ENCODE measurements around the gene ITFG1.

ITFG1 gene

DNA sequence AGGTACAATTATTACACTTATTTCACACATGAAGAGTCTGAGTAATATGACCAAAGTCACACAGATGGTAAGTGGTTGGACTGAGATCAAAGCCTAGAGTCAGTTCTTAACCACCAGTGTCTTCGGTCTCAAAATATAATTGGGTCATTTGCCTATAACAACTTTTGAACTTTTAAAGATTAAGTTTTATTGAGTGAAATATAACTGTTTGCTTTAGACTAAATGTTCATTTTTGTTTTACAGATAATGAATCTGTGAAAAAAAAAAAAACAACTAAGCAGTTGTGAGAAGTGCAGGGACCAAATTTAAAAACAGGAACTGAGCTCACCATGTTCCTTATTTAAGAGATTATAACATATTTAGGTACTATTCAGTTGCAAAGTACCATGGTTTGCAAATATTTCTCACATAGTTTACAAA is 150.1 kb downstream of the ITFG1 start:
- no peaks in the 10 kb centered on the region for H3K4me1 Mint-ChIP-seq (ENCODE audit: low read depth)
- H3K27ac Mint-ChIP-seq, result no peak overlapping the region
- H3K27me3 Mint-ChIP-seq, result no peaks in the 10 kb centered on the region
- H3K36me3 Mint-ChIP-seq (ENCODE audit: low read depth), result peaks cover 48% of the 10 kb centered on the region
- no peaks in the 10 kb centered on the region for H3K9me3 Mint-ChIP-seq
- H3K4me3 Mint-ChIP-seq, result no peak overlapping the region
- no peak for DNase-seq

DNA sequence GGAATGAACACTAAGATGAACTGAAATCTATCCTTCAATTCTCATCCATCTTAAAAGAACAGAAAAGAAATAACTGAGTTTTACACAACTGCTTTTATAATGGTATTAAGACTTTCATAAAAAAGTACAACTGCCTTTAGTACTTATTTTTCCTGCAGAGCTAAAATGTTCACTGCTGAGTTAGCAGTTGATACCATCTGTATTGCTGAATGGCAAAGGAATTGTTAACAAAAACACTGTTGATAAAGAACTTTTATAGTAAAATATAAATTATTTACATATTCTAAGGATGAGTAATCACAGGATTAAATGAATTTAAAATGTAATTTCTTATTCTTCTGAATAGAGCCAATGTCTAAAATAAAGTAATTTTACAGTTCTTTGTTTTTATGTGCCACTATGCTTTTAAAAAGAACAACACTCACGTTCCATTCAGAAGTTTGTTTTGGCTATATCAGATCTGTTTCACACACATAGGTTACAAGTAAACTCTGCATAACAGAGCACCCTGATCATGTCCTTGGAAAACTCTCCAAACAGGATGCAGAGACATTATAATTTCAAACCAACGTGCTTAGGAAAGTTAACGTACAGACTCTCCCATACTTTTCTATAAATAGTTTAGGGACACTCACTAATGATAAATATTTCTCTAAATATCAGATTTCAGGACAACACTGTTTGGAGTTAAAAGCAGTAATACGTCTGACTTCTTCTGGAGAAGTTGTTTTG is 151.1 kb downstream of the ITFG1 start:
- DNase-seq, result no peak
- no peaks in the 10 kb centered on the region for H3K27me3 Mint-ChIP-seq
- no peak overlapping the region for H3K4me3 Mint-ChIP-seq
- H3K36me3 Mint-ChIP-seq (ENCODE audit: low read depth), result peaks cover 59% of the 10 kb centered on the region
- no peaks in the 10 kb centered on the region for H3K4me1 Mint-ChIP-seq (ENCODE audit: low read depth)
- no peaks in the 10 kb centered on the region for H3K9me3 Mint-ChIP-seq
- H3K27ac Mint-ChIP-seq, result no peak overlapping the region

DNA sequence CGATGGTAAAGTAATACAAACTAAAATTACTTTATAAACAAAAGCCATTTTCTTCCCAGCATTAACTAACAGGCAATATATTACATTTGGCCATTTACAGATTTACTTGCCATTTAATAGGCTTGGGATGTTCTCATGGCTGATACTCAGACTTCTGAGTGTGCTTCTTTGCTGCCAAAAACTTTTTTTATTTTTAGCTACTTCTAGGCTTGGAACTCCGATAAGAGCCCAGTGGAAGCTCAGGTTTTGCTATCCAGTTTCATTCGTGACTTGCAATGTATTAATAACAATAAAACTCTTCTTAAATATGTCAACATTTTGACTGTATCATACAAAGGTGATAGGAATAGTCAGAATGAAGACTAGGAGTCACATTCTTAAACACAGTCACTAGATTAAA is 152.3 kb downstream of the ITFG1 start:
- no peak overlapping the region for H3K27ac Mint-ChIP-seq

DNA sequence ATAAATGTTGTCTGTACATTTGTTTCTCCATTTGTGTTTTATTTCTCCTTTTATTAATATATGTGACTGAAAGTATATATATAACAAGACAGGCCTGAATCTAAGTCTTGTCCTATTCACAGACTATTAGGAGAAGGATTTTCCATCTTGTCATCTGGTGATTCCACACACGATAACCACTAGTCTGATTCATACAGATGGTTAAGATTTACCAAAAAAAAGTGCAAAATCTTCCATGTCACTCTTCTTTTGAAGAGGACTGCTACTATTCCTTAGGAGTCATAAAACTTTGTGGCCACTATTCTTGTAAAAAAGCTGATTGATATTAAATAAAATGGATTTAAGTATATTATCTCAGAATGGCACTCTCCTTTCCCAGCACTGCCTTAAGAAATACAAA is 156.3 kb downstream of the ITFG1 start:
- Mint-ChIP-seq H3K9me3 (peaks cover 2% of the 10 kb centered on the region), H3K4me3 (no peak overlapping the region), H3K27ac (no peak overlapping the region), H3K36me3 (ENCODE audit: low read depth) (peaks cover 75% of the 10 kb centered on the region), H3K27me3 (no peaks in the 10 kb centered on the region), H3K4me1 (ENCODE audit: low read depth) (no peaks in the 10 kb centered on the region)
- no peak for DNase-seq

More for the DNA sequence above, 152.3 kb downstream of the ITFG1 start:
- no peak overlapping the region for H3K4me3 Mint-ChIP-seq
- H3K36me3 Mint-ChIP-seq (ENCODE audit: low read depth), result peaks cover 67% of the 10 kb centered on the region
- no peaks in the 10 kb centered on the region for H3K9me3 Mint-ChIP-seq
- no peak for DNase-seq
- no peaks in the 10 kb centered on the region for H3K27me3 Mint-ChIP-seq
- H3K4me1 Mint-ChIP-seq (ENCODE audit: low read depth), result no peaks in the 10 kb centered on the region

DNA sequence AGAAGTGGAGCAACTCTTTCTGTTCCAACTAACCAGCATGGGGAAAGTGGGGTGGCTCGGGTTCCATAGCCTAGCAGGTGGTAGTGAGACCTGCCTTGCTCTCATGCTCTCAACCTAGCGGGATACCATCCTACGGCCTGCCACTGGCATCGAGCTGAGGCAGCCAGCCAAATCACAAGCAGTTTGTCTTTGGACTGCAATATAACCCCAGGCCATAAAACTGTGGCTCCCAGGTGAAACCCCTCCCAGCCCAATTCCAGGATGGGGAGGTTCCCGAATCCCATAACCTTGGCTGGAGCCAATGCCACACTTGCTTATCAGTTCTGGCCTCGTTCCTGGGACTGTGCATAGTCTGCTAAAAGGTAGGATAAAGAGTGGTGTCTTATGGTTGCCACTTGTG is 161.3 kb downstream of the ITFG1 start:
- Mint-ChIP-seq H3K27me3 (no peaks in the 10 kb centered on the region), H3K4me3 (no peak overlapping the region), H3K4me1 (ENCODE audit: low read depth) (no peaks in the 10 kb centered on the region), H3K27ac (no peak overlapping the region), H3K36me3 (ENCODE audit: low read depth) (peaks cover 74% of the 10 kb centered on the region), H3K9me3 (peaks cover 18% of the 10 kb centered on the region)
- no peak for DNase-seq

DNA sequence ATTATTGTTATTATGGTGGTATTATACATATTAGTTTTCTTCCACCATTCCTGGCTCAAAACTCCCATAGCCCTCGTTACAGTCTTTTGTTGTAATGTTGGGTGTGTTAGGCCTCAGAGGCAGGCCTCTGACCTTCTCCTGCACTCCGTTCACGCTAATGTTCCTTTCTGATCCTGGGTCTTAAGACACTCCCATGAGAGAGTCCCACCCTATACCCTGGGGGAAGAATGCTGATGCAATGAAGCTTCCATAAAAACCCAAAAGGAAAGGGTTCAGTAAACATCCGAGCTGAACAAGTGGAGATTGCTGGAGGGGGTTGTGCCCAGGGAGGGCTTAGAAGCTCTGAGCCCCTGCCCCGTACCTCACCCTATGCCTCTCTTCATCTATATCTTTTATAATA is 175.9 kb downstream of the ITFG1 start:
- H3K27me3 Mint-ChIP-seq, result no peaks in the 10 kb centered on the region
- DNase-seq, result no peak
- peaks cover 22% of the 10 kb centered on the region for H3K9me3 Mint-ChIP-seq
- no peak overlapping the region for H3K27ac Mint-ChIP-seq
- H3K4me1 Mint-ChIP-seq (ENCODE audit: low read depth), result no peaks in the 10 kb centered on the region
- H3K4me3 Mint-ChIP-seq, result no peak overlapping the region
- peaks cover 63% of the 10 kb centered on the region for H3K36me3 Mint-ChIP-seq (ENCODE audit: low read depth)

DNA sequence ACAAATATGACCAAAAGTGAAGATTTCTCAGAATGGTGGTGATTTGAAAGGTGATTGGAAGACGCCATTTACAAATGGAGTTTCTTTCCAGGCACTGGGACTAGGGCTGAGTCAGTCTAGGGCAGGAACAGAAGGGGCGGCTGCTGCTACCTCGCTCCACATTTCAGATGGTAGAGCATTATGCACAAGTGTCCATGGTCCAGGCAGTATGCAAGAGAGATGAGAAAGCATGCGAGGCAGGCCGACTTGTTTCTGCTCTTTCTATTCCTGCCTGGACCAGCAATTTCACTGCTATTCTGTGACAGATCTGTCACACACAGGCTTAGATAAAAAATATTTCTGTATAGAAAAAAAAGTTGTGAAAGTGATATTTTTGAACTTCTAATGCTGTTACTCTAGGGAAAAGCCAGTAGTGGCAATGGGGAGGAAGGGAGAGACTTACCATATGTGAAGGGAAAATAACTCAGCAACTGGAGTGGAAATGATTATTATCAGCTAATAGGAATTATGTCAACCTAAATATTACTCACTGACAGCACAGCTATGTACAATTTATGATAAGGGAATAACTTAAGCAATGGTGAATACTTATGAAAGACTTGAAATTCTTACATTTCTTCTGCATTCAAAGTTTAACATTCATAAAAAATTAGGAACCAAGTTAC is 182.4 kb downstream of the ITFG1 start:
- peaks cover 17% of the 10 kb centered on the region for H3K36me3 Mint-ChIP-seq (ENCODE audit: low read depth)
- no peak for DNase-seq
- H3K9me3 Mint-ChIP-seq, result peaks cover 2% of the 10 kb centered on the region
- H3K4me3 Mint-ChIP-seq, result no peak overlapping the region
- no peak overlapping the region for H3K27ac Mint-ChIP-seq
- H3K4me1 Mint-ChIP-seq (ENCODE audit: low read depth), result no peaks in the 10 kb centered on the region
- no peaks in the 10 kb centered on the region for H3K27me3 Mint-ChIP-seq

DNA sequence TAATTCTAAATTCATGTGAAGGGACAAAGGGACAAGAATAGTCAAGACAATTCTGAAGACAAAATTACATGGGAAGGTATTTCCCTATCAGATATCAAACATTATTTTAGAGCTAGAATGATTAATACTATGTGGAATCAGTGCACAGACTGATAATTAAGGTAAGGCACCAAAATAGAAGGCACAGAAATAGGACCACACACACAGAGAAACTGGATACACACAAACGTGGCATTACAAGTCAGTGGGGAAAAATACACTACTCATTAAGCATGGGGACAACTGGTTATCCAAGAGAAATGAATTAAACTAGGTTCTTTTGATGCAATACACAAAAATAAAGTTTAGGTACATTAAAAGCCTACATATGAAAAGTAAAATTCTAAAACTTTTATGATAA is 184.3 kb downstream of the ITFG1 start:
- Mint-ChIP-seq H3K4me3 (no peak overlapping the region), H3K27ac (no peak overlapping the region)
- DNase-seq, result no peak

DNA sequence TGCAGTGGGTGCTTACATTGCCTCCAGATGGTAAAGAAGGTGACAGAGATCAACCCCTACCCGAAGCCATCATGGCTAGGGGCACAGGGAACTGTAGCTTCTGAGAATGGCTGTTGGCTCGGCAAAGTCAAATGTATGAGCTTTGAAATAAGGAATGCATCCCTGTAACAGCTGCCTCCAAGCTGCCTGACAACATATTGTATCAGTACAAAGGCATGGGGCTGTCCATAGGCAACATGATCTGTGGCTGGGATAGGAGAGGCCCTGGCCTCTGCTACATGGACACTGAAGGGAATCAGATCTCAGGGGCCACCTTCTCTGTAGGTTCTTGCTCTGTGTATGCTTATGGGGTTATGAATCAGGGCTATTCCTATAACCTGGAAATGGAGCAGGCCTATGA is 197.9 kb downstream of the ITFG1 start:
- no peak overlapping the region for H3K4me3 Mint-ChIP-seq
- H3K36me3 Mint-ChIP-seq (ENCODE audit: low read depth), result peaks cover 28% of the 10 kb centered on the region
- DNase-seq, result no peak
- H3K4me1 Mint-ChIP-seq (ENCODE audit: low read depth), result peaks cover 4% of the 10 kb centered on the region
- H3K27ac Mint-ChIP-seq, result no peak overlapping the region
- no peaks in the 10 kb centered on the region for H3K9me3 Mint-ChIP-seq
- no peaks in the 10 kb centered on the region for H3K27me3 Mint-ChIP-seq

More for the DNA sequence above, 184.3 kb downstream of the ITFG1 start:
- Mint-ChIP-seq H3K4me1 (ENCODE audit: low read depth) (no peaks in the 10 kb centered on the region), H3K36me3 (ENCODE audit: low read depth) (peaks cover 20% of the 10 kb centered on the region), H3K9me3 (peaks cover 2% of the 10 kb centered on the region), H3K27me3 (no peaks in the 10 kb centered on the region)

DNA sequence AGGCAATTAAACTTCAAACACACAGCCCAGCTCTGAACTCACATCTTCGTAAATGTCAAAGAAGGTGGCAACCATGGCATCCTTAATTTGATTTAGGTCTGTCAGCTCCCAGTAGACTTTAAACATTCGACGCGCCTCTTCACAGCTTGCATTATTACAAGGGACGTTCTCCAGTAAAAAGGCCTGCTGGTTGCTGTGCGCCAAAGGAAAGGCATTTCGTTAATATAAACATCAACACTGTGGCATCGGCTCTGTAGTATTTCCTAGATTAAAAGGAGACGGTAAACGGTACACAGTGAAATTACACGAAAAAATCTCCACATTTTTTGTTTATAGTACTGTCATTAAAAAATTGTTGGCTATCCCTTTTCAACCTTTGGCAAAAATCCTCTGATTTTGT is 200.4 kb downstream of the ITFG1 start:
- Mint-ChIP-seq H3K4me3 (no peak overlapping the region), H3K36me3 (ENCODE audit: low read depth) (peaks cover 40% of the 10 kb centered on the region), H3K27me3 (no peaks in the 10 kb centered on the region), H3K9me3 (no peaks in the 10 kb centered on the region), H3K4me1 (ENCODE audit: low read depth) (no peaks in the 10 kb centered on the region), H3K27ac (no peak overlapping the region)
- no peak for DNase-seq

DNA sequence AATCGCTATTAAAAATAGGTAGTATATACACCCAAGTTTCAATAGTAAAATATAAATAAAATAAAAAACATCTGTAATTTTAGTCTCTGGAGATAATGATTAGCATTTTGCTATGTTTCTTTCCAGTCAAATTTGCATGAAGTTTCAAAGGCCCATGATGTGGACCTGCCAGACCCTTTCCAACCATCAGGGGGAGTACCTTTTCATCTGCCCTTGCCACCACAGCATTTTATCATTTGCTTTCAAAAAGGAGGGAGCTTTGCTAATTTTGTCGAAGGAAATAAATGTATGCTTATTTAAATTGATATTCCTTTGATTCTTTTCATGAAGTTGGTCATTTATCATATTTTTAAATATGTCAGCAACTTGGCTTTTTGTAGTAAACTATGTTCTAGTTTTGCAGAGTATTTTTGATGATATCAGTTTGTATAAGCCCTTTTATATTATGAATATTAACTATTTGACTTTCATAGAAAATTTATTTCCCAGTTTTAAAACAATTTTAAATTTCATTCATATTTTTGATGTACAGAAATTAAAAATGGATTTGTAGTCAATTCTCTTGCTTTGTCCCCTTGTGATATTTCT is 201.9 kb downstream of the ITFG1 start:
- Mint-ChIP-seq H3K9me3 (no peaks in the 10 kb centered on the region), H3K27me3 (no peaks in the 10 kb centered on the region), H3K4me3 (no peak overlapping the region), H3K27ac (no peak overlapping the region), H3K36me3 (ENCODE audit: low read depth) (peaks cover 49% of the 10 kb centered on the region), H3K4me1 (ENCODE audit: low read depth) (no peaks in the 10 kb centered on the region)
- DNase-seq, result no peak

DNA sequence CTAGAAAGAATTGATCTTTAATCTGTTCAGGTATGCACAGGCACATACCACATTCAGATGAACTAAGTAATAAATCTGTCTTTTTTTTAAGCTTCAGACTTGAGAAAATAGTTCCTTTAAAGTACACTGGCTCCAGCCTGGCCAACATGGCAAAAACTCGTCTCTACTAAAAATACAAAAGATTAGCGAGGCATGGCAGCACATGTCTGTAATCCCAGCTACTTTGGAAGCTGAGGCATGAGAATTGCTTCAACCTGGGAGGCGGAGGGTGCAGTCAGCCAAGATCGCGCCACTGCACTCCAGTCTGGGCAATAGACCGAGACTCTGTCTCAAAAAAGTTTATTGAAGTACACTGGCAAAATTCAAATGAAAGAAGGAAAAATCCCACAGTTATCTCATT is 206.1 kb downstream of the ITFG1 start:
- H3K4me3 Mint-ChIP-seq, result no peak overlapping the region
- no peaks in the 10 kb centered on the region for H3K27me3 Mint-ChIP-seq
- H3K4me1 Mint-ChIP-seq (ENCODE audit: low read depth), result no peaks in the 10 kb centered on the region
- no peak for DNase-seq
- no peak overlapping the region for H3K27ac Mint-ChIP-seq
- peaks cover 45% of the 10 kb centered on the region for H3K36me3 Mint-ChIP-seq (ENCODE audit: low read depth)
- no peaks in the 10 kb centered on the region for H3K9me3 Mint-ChIP-seq

DNA sequence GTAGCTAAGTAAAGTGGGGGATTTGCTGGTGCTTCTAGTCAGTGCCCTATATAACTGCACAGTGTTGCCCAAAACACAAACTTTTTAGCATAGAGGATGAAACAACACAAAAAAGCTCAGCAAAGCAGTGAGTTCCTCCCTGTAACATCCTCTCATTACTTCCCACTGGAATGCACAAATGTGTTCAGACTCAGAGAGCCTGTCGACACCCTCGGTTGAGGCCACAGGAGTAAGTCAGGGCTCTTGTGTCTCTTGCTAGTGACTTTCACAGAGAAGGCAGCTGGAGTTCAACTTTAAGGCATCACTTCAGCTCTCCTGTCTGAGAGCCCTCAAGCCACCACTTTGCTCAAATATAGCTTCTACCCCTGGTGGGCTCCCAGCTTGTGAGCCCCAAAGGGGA is 209.9 kb downstream of the ITFG1 start:
- Mint-ChIP-seq H3K4me3 (no peak overlapping the region), H3K9me3 (no peaks in the 10 kb centered on the region), H3K27ac (no peak overlapping the region), H3K36me3 (ENCODE audit: low read depth) (peaks cover 28% of the 10 kb centered on the region), H3K27me3 (no peaks in the 10 kb centered on the region), H3K4me1 (ENCODE audit: low read depth) (no peaks in the 10 kb centered on the region)
- DNase-seq, result no peak

DNA sequence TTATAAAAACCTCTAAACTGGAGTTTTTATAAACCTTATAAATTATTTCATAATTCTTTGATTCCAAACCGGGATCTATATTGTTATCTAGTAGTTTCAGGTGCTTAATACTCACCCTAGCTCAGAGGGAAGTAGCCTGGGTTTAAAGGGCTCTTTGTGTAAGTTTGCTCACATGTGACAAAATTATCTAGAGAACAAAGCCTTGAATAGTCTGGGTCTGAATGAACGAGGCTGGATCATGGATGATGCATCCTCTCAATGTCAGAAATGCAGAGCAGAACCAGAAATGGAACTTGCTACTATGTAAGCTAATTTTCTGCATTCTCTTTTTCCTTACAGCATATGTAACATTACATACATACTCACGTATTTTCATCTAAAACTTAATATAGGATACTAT is 213.2 kb downstream of the ITFG1 start:
- Mint-ChIP-seq H3K4me1 (ENCODE audit: low read depth) (no peaks in the 10 kb centered on the region), H3K36me3 (ENCODE audit: low read depth) (peaks cover 23% of the 10 kb centered on the region), H3K4me3 (no peak overlapping the region), H3K9me3 (no peaks in the 10 kb centered on the region), H3K27ac (no peak overlapping the region), H3K27me3 (no peaks in the 10 kb centered on the region)
- DNase-seq, result no peak

DNA sequence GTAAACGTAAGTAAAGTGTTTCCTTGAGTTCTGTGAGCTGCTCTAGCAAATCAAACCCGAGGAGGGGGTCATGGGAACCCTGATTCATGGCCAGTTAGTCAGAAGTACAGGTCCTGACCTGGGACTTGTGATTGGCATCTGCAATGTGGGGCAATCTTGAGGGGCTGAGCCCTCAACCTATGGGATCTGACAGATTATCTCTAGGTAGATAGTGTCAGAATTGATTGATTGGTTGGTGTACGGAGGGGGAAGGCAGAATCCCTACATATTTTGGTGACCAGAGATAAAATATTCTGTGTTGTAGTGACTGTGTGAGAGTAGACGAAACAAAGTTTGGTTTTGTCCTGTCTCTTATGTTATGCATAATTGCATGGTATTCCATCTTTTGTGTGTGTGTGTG is 216.7 kb downstream of the ITFG1 start:
- Mint-ChIP-seq H3K4me3 (no peak overlapping the region), H3K9me3 (no peaks in the 10 kb centered on the region), H3K27ac (no peak overlapping the region), H3K4me1 (ENCODE audit: low read depth) (no peaks in the 10 kb centered on the region), H3K27me3 (no peaks in the 10 kb centered on the region), H3K36me3 (ENCODE audit: low read depth) (peaks cover 28% of the 10 kb centered on the region)
- no peak for DNase-seq
